ENCODE results near the gene SAMD4A. TPM values are rescaled to one million over a fixed set of nuclear protein-coding genes. Genes with fewer than 3 reads are reported as not detected.
A peak's percentile ranks its signal among the peaks of the same experiment; 100 is the strongest.

The SAMD4A gene
- total and polyA plus RNA-seq, 2 experiments from 2014 or later = 7.2 to 33.0 TPM

DNA sequence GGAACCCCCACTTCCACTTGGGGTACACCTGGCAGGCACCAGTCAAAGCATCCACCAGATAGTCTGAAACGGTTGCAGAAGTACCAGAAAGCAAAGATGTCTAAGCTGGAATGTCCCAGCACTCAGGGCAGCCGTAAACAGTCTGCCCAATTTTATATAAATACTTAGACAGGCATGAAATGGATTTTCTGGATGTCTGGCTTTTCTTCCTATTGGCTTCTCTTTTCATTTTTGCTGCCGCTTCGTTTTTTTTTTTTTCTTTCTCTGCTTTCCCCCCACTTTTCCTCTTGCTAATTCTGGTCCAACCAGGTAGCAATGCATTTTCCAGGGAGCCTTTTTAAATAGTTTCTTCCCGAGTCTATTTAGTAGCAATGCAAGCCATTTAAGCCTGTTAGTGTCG, 168.0 kb downstream of the SAMD4A start:
- H3K9me2 ChIP-seq (ENCODE audit: insufficient read depth) = no peaks in the 10 kb centered on the region

DNA sequence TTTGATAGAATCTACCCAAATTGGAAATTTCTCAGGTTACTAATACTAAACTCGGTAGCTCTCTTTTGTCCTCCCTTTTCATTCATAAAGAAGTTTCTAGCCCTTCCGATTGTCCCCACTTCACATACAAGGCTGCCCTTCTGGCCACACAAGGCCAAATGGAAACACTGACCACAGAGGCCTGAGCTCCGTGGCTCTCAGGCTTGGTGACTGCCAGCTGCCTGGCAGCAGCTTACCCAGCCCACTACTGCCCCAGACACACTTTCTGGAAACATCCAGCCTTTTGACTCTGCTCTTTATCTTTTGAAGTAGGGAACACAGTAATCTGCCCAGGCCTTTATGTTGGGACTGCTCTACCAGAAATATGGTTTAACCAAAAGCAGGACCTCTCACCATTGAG, 168.5 kb downstream of the SAMD4A start:
- Histone ChIP-seq H3K27me3 (replicated peaks; ENCODE audit: insufficient read depth) (no peaks in the 10 kb centered on the region), H3K27ac (no peak overlapping the region), H3K4me1 (ENCODE audit: insufficient read depth) (peaks cover 22% of the 10 kb centered on the region), H3K4me2 (ENCODE audit: unreplicated experiment) (no peak overlapping the region), H3K79me2 (ENCODE audit: insufficient read depth) (peaks cover 85% of the 10 kb centered on the region), H3K9me2 (ENCODE audit: insufficient read depth) (no peaks in the 10 kb centered on the region), H2AFZ (no peak overlapping the region), H3F3A (ENCODE audit: insufficient read depth) (peaks cover 29% of the 10 kb centered on the region), H3K9me3 (ENCODE audit: low read depth) (no peaks in the 10 kb centered on the region), H3K4me3 (no peak overlapping the region), H4K20me1 (ENCODE audit: insufficient read depth) (peaks cover 4% of the 10 kb centered on the region), H3K36me3 (ENCODE audit: low read depth) (peaks cover 12% of the 10 kb centered on the region; the same call in 1 of the 2 replicates), H3K9ac (no peak overlapping the region)
- TF ChIP-seq EZH2phosphoT487 (IDR thresholded peaks at IDR 0.05; ENCODE audit: insufficient read depth, low read depth) (no peak), EZH2 (IDR thresholded peaks at IDR 0.05; ENCODE audit: insufficient read depth, poor library complexity, severe bottlenecking) (no peak)
- WGBS, 2 experiments (ENCODE audit: low coverage in 1 of 2, low lambda C conversion rate in 2 of 2, missing lambda C conversion rate in 2 of 2) = 95 to 99% methylated on average over 3 of the region's 3 CpGs
- in situ Hi-C loops (cut with MboI) = no loop called here
- DNase-seq = no peak

More for the DNA sequence above, 168.0 kb downstream of the SAMD4A start:
- no peak overlapping the region for H2AFZ ChIP-seq
- no peaks in the 10 kb centered on the region for H3K27me3 ChIP-seq (replicated peaks; ENCODE audit: insufficient read depth)
- H3K27ac ChIP-seq = no peak overlapping the region
- DNase-seq = no peak
- H4K20me1 ChIP-seq (ENCODE audit: insufficient read depth) = peaks cover 3% of the 10 kb centered on the region
- H3K9me3 ChIP-seq (ENCODE audit: low read depth) = no peaks in the 10 kb centered on the region
- TF ChIP-seq EZH2 (IDR thresholded peaks at IDR 0.05; ENCODE audit: insufficient read depth, poor library complexity, severe bottlenecking) (no peak), EZH2phosphoT487 (IDR thresholded peaks at IDR 0.05; ENCODE audit: insufficient read depth, low read depth) (no peak)
- 82% methylated on average over 6 of the region's 6 CpGs for WGBS, 2 experiments (ENCODE audit: low coverage in 1 of 2, low lambda C conversion rate in 2 of 2, missing lambda C conversion rate in 2 of 2)
- H3K36me3 ChIP-seq (ENCODE audit: low read depth) = peaks cover 12% of the 10 kb centered on the region; the same call in 1 of the 2 replicates
- H3K79me2 ChIP-seq (ENCODE audit: insufficient read depth) = peaks cover 81% of the 10 kb centered on the region
- H3F3A ChIP-seq (ENCODE audit: insufficient read depth) = peaks cover 34% of the 10 kb centered on the region
- no peak overlapping the region for H3K9ac ChIP-seq
- no peak overlapping the region for H3K4me3 ChIP-seq
- H3K4me1 ChIP-seq (ENCODE audit: insufficient read depth) = peaks cover 26% of the 10 kb centered on the region
- no peak overlapping the region for H3K4me2 ChIP-seq (ENCODE audit: unreplicated experiment)
- in situ Hi-C loops (cut with MboI) = no loop called here

DNA sequence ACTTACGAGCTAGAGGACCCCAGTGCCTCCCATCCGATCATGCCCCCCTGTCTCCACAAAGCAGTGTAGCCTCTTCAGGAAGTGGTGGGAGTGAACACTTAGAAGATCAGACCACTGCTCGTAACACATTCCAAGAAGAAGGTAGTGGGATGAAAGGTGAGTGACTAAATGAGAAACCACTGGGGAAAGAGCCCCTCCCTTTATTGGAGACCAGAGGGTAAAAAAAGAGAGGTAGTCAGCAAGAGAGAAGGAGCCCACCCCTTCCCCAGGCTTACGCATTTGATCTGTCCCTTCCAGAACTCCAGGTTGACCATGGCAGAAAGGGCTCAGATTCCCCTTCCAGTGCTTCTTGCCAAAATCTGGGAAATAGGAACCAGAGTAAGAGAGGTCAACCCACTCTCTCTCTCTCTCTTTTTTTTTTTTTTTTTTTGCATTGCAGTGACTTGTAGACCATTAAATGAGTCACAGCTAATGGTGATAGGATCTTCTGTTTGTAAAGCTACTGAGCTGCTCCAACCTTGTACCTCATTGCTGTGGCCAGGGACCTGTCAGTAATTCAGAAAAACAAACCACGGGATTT, 170.3 kb downstream of the SAMD4A start:
- Histone ChIP-seq H3K4me1 (ENCODE audit: insufficient read depth) (peaks cover 9% of the 10 kb centered on the region), H3K9me2 (ENCODE audit: insufficient read depth) (0 out of 2 replicates have a peak, but pooled peaks cover 3% of the 10 kb centered on the region), H3K4me2 (ENCODE audit: unreplicated experiment) (no peak overlapping the region), H3K27me3 (replicated peaks; ENCODE audit: insufficient read depth) (no peaks in the 10 kb centered on the region), H2AFZ (no peak overlapping the region), H3K9me3 (ENCODE audit: low read depth) (no peaks in the 10 kb centered on the region), H3F3A (ENCODE audit: insufficient read depth) (peaks cover 12% of the 10 kb centered on the region), H3K4me3 (no peak overlapping the region), H3K79me2 (ENCODE audit: insufficient read depth) (peaks cover 93% of the 10 kb centered on the region), H3K9ac (no peak overlapping the region), H4K20me1 (ENCODE audit: insufficient read depth) (peaks cover 8% of the 10 kb centered on the region; the same call in 1 of the 2 replicates), H3K27ac (no peak overlapping the region), H3K36me3 (ENCODE audit: low read depth) (peaks cover 12% of the 10 kb centered on the region; the same call in 1 of the 2 replicates)
- WGBS, 2 experiments (ENCODE audit: low coverage in 1 of 2, low lambda C conversion rate in 2 of 2, missing lambda C conversion rate in 2 of 2) = 81 to 86% methylated on average over 5 of the region's 5 CpGs
- in situ Hi-C loops (cut with MboI) = no loop called here
- peak; percentile 73 for DNase-seq
- TF ChIP-seq EZH2phosphoT487 (IDR thresholded peaks at IDR 0.05; ENCODE audit: insufficient read depth, low read depth) (no peak), EZH2 (IDR thresholded peaks at IDR 0.05; ENCODE audit: insufficient read depth, poor library complexity, severe bottlenecking) (no peak)

DNA sequence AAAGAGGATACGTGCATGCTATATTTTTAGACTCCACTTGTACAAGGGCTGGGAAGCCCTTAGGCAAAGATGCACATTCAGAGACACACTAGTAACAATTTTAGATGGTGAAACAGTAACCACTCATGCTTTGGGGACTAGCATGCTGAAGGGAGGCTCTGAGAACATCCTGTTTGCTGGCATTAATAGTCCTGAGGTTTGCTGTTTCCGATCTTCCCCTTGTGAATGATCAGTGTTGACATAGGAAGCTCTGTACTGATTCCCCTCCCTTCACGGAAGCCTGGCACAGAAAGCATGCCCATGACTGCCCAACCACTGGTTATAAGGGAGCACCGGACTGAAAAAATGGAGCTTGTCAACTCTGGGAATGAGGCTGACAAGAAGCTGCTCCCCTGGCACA, 171.1 kb downstream of the SAMD4A start:
- Histone ChIP-seq H3K79me2 (ENCODE audit: insufficient read depth) (peaks cover 93% of the 10 kb centered on the region), H3K4me3 (no peak overlapping the region), H3K9ac (no peak overlapping the region), H4K20me1 (ENCODE audit: insufficient read depth) (peaks cover 8% of the 10 kb centered on the region; the same call in 1 of the 2 replicates), H3K4me2 (ENCODE audit: unreplicated experiment) (no peak overlapping the region), H3K9me3 (ENCODE audit: low read depth) (no peaks in the 10 kb centered on the region), H3K27me3 (replicated peaks; ENCODE audit: insufficient read depth) (no peaks in the 10 kb centered on the region), H3K36me3 (ENCODE audit: low read depth) (peaks cover 12% of the 10 kb centered on the region; the same call in 1 of the 2 replicates), H2AFZ (no peak overlapping the region), H3F3A (ENCODE audit: insufficient read depth) (peaks cover 8% of the 10 kb centered on the region), H3K9me2 (ENCODE audit: insufficient read depth) (0 out of 2 replicates have a peak, but pooled peaks cover 3% of the 10 kb centered on the region), H3K27ac (no peak overlapping the region), H3K4me1 (ENCODE audit: insufficient read depth) (peaks cover 9% of the 10 kb centered on the region)
- in situ Hi-C loops (cut with MboI) = no loop called here
- no peak for DNase-seq
- no peak for TF ChIP-seq EZH2phosphoT487 (IDR thresholded peaks at IDR 0.05; ENCODE audit: insufficient read depth, low read depth)
- no peak for TF ChIP-seq EZH2 (IDR thresholded peaks at IDR 0.05; ENCODE audit: insufficient read depth, poor library complexity, severe bottlenecking)
- WGBS, 2 experiments (ENCODE audit: low coverage in 1 of 2, low lambda C conversion rate in 2 of 2, missing lambda C conversion rate in 2 of 2) = 88 to 93% methylated on average over 4 of the region's 4 CpGs
